Muscle layer of colon (tissue), 2 donors: ENCODE results near the gene RAB11FIP4.

ENCODE experiments used
- H3K27ac ChIP-seq: one replicate; pipeline ENCODE4 v1.7.0; 2013; ENCODE audit warnings: low read depth, mild to moderate bottlenecking, low read length, moderate library complexity
- H3K27me3 ChIP-seq, 2 donors: one replicate each; pipeline ENCODE4 v1.7.0; 2013; ENCODE audit warnings: low read length in 2 of 2, mild to moderate bottlenecking in 2 of 2; ENCODE audit not compliant: insufficient read depth in 2 of 2, control insufficient read depth in 1 of 2
- H3K36me3 ChIP-seq: one replicate; pipeline ENCODE4 v1.7.0; 2013; ENCODE audit warnings: mild to moderate bottlenecking, low read length; ENCODE audit not compliant: insufficient read depth
- H3K4me1 ChIP-seq: one replicate; pipeline ENCODE4 v1.7.0; 2013; ENCODE audit warnings: mild to moderate bottlenecking, low read length; ENCODE audit not compliant: insufficient read depth
- H3K4me3 ChIP-seq, 2 donors: one replicate each; pipeline ENCODE4 v1.7.0; 2013; ENCODE audit warnings: low read length in 2 of 2, low read depth in 1 of 2, mild to moderate bottlenecking in 1 of 2, moderate library complexity in 1 of 2
- H3K9ac ChIP-seq: one replicate; pipeline ENCODE4 v1.7.0; 2013; ENCODE audit warnings: low read length
- H3K9me3 ChIP-seq: one replicate; pipeline ENCODE4 v1.7.0; 2013; ENCODE audit warnings: mild to moderate bottlenecking, low read length
- donor health status: abdominal sarcoma.
- donor health status: Adenocarcinoma of cecum.

Gene RAB11FIP4

DNA sequence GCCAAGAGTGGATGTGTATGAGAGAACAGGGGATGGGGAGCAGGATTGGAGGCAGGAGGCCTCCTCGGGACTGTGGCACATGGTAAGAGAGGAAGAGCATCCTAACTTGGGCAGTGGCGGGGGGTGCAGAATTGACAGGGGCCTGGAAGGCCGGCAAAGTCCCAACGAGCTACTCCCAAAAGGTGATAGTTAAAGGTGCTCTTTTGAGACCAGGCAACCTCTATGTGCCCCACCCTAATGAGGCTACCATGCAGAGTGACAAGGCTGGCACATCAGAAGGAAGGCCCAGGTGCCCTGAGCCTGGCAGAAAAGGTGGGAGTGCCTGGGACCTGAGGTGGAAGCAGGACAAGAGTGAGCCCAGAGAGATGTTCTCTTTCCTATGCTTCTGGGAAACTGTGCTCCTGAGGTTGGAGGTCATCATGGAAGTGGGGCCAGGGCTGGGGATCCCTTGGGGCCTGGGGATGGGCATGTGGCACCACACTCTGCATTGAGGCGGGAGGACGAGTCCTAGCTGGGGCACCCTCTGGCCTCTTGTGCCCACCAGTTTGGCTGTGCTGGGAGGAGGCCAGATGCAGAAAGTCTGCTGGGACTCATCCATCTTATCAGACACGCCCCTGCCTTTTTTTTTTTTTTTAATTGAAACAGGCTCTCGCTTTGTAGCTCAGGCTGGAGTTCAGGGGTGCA lies 5.9 kb downstream of the RAB11FIP4 start:
- Histone ChIP-seq H3K9ac (no peak overlapping the region), H3K9me3 (no peaks in the 10 kb centered on the region), H3K27ac (no peak overlapping the region), H3K27me3 (peaks cover 12 to 21% of the 10 kb centered on the region in 2 donors), H3K4me3 (no peak overlapping the region), H3K36me3 (no peaks in the 10 kb centered on the region), H3K4me1 (peaks cover 4% of the 10 kb centered on the region)

DNA sequence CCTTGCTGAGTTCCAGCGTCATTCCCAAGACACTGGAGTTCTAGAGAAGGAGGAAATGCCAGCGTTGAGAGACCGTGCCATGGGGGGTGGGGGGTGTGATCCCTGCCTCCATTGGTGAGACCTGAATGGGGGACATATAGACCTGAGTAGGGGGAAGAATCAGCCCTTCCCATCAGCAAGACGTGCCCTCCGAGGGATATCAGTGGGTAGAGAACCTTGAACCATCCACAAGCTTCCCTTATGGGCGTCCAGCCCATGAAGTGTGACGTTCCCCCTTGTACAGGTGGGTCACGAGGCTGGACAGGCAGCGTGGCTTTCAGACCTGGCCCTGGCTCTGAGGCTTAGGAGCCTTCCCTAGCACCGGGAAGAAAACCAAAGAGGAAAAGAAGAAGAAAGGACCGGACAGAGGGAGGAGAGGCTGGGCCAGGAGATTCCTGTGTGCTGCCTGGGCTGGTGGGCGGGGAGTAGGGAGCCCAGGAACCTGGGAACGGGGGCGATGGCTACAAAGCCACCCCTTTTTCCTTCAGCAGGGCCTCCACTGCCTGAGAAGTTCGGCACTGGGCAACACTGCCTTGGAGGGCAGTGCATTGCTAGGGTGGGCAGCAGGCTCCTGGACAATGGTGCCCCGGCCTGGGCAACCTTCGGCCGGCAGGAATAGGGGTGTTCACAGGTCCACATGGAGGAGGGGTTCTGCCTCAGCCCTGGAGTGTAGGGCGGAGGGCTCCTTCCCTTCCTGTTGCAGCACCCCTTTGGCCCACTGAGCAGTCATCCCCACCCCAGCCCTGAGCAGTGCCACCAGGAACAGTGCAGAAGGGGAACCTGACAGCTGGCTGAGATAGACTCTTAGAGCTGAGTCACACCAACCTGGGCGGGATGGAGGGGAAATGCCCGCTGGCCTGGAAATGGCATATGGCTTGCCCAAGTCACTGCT lies 7.2 kb downstream of the RAB11FIP4 start:
- Histone ChIP-seq H3K9me3 (no peaks in the 10 kb centered on the region), H3K27me3 (peaks cover 7 to 8% of the 10 kb centered on the region in 2 donors), H3K27ac (no peak overlapping the region), H3K36me3 (no peaks in the 10 kb centered on the region), H3K9ac (no peak overlapping the region), H3K4me1 (no peaks in the 10 kb centered on the region), H3K4me3 (no peak overlapping the region)

DNA sequence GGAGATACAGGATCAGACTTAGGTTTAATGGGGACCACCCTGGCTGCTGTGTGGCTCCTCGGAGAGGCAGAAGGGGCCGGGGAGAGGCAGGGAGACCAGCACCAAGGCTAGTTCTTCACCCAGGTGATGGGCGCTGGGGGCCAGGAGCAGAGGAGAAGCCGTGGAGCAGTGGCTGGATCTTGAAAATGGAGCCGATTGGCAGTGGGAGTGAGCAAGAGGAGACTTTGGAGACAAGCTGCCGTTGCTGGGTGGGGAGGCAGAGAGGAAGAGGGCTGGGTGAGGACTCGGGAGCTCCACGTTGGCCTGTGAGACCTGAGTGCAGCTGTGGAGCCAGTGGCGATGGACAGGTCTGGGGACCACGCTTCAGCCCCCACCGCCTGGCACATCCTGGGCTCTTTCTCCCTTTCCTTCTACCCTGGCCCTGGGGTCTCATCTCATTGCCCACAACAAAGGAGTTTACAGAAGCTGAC lies 9.0 kb downstream of the RAB11FIP4 start:
- Histone ChIP-seq H3K9me3 (no peaks in the 10 kb centered on the region), H3K9ac (no peak overlapping the region), H3K4me1 (no peaks in the 10 kb centered on the region), H3K27ac (no peak overlapping the region), H3K36me3 (no peaks in the 10 kb centered on the region), H3K4me3 (no peak overlapping the region), H3K27me3 (no peaks in the 10 kb centered on the region)

DNA sequence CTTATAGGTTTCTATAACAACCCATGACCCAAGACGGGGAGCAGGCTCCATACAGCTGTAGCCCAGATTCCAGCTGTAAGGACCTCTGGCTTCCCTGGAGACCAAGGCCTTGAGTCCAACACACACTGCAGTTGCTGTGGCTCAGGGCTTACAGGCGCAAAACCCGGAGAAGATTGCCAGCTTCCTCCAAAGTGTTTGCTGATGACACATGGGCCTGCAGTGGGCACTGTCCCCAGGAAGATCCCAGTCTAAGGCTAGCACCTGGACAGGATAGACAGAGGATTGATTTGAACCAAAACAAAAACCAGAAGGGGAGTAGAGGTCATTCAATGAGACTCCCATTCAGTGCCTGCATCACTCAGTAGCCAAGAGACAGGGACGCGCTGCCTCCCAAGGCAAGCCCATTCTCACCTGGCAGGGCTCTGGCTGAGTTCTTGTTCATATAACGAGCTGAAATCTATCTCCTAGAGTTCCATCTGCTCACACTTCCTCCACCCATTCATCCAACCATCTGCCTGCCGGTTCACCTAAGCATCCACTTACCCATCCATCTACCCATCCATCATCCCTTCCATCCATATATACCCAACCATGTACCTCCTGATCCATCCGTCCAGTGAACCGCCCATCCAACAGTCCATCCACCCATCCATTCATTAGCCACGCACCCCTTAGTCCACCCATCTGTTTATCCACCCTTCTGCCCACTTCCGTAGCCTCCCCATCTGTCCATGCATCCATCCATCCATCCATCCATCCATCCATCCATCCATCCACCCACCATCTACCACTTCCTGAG lies 10.2 kb downstream of the RAB11FIP4 start:
- no peaks in the 10 kb centered on the region for H3K27me3 ChIP-seq
- H3K36me3 ChIP-seq: no peaks in the 10 kb centered on the region
- H3K9me3 ChIP-seq: no peaks in the 10 kb centered on the region
- H3K27ac ChIP-seq: no peak overlapping the region
- H3K9ac ChIP-seq: no peak overlapping the region
- H3K4me3 ChIP-seq: no peak overlapping the region
- H3K4me1 ChIP-seq: no peaks in the 10 kb centered on the region

DNA sequence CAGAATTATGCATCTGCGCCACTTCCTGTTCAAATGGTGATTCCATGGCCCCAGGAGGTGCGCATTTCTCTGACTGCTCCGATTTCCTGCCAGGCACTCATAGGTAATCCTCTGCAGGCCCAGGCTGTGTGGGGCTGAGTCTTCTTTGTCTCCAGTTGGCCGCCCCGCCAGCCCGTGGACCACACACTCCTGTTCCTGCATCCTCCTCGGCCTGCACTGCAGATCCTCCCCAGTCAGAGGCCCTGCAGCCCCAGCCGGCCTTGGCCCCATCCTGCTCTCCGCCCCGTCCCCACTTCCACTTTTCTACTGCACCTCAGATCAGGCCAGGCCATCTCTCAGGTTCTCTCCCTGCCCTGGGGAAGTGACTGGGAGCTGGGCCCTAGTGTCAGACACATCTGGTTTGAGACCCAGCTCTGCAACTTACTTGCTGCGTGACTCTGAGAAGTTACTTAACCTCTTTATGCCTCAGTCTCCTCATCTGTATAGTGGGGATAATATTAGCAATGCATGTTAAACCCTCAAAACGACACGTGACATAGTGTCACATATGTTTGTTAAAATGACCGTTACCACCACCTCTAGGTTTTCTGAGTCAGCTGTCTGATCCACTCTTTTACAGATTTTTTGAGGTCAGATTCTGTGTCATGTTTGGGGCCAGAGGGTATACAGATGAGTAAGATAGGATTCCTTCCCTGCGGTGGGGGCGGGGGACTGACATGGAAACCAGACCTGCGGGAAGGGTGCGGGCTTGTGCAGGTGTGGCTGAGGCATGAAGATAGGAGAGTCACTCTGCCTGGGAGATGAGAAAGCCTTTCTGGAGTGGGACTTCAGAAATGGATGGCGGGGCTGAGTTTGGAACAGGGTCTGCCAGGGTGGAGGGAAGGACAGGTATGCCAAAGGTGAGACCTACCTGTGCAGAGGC lies 12.8 kb downstream of the RAB11FIP4 start:
- Histone ChIP-seq H3K9me3 (no peaks in the 10 kb centered on the region), H3K36me3 (no peaks in the 10 kb centered on the region), H3K27me3 (no peaks in the 10 kb centered on the region), H3K4me3 (no peak overlapping the region), H3K9ac (no peak overlapping the region), H3K4me1 (no peaks in the 10 kb centered on the region), H3K27ac (no peak overlapping the region)

DNA sequence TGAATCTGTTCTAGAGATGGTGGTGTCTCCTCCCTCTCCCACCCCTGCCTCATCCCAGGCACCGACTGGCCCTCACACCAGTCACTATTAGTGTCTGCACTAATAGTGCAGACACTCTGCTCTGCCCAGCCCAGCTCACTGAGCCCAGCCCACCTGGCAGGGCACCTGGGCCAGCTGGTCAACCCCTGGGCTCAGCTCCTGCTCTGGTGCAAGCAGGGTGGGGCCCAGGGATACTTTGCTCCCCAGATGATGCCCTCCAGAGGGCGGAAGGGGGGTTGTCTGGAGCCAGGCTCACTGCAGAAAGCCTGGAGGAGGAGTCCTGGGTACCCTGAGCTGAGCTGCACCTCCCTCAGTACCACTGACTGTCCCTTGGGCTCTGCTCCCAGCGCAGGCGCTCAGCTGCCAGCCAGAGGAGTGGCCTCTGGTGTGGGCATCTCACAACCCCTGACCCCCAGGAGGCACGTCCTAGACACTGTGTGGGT lies 14.5 kb downstream of the RAB11FIP4 start:
- Histone ChIP-seq H3K36me3 (no peaks in the 10 kb centered on the region), H3K27me3 (no peaks in the 10 kb centered on the region), H3K4me1 (no peaks in the 10 kb centered on the region), H3K27ac (no peak overlapping the region), H3K4me3 (no peak overlapping the region), H3K9me3 (no peaks in the 10 kb centered on the region), H3K9ac (no peak overlapping the region)

DNA sequence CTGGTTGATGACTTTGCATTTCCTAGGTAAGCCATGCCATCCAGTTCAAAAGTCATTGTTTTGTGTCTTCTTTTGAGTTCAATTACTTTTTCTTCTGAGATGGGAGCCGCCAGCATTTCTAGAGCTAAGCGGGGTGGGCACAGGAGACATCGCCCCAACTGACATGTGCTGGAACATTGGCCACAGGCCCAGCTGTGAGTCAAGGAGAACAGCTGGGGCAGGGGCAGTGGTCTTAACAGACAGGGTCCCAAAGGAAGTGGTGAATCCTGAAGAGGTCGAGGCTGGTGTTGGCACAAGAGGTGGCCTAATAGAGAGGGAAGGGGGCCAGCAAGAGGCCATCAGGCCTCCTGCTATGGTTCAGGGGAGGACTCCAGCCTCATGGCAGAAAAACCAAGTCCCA lies 17.1 kb downstream of the RAB11FIP4 start:
- no peaks in the 10 kb centered on the region for H3K9me3 ChIP-seq
- no peaks in the 10 kb centered on the region for H3K4me1 ChIP-seq
- no peaks in the 10 kb centered on the region for H3K27me3 ChIP-seq
- no peaks in the 10 kb centered on the region for H3K36me3 ChIP-seq
- no peak overlapping the region for H3K9ac ChIP-seq
- no peak overlapping the region for H3K27ac ChIP-seq
- no peak overlapping the region for H3K4me3 ChIP-seq

DNA sequence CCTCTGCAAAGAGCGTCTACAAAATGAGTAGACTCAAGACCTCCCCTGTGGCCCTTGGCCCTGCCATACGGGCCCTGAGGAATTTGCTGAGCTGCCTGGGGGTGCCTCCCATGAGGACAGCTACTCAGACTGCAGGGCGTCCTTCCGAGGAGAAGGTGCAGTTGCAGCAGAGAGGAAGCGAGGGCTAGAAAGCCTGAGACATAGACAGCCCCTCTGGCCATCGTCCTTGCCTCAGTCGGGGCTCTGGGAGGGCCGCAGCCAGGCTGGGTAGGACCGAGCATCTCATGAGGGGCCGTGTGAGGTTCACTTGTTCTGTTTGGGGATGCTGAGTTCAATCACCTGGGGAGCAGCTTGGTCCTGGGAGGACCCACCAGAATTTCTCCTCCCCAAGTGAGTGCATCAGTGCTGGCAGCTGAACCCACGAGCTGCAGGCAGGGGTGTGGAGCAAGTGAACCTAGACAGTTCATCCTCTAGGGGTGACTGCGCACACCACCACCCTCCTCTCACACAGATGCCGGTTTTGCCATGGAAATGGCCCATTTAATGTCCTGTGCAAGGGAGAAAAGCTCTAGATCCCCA lies 20.3 kb downstream of the RAB11FIP4 start:
- H3K27me3 ChIP-seq: no peaks in the 10 kb centered on the region
- H3K27ac ChIP-seq: no peak overlapping the region
- H3K9ac ChIP-seq: no peak overlapping the region
- H3K9me3 ChIP-seq: no peaks in the 10 kb centered on the region
- no peaks in the 10 kb centered on the region for H3K36me3 ChIP-seq
- no peaks in the 10 kb centered on the region for H3K4me1 ChIP-seq
- no peak overlapping the region for H3K4me3 ChIP-seq

DNA sequence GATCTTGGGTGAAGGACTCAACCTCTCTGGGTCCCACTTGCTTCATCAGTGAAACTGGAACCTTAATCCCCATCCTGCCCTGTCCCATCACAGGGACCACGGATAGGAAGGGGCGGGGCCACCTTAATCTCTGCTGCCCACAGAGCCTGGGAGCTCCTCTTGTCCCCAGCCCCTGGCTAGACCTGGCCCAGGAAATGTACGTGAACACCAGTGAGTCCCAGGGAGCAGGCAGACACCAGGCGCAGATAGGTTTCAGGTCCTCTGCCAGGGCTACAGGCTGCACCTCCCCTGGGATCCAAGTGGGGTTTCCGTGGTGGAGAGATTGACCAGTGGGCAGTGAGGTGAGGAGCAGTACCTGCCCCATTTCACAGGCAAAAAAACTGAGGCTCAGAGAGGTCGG lies 21.0 kb downstream of the RAB11FIP4 start:
- Histone ChIP-seq H3K9ac (no peak overlapping the region), H3K27ac (no peak overlapping the region), H3K4me3 (no peak overlapping the region), H3K27me3 (no peaks in the 10 kb centered on the region), H3K36me3 (no peaks in the 10 kb centered on the region), H3K9me3 (no peaks in the 10 kb centered on the region), H3K4me1 (no peaks in the 10 kb centered on the region)

DNA sequence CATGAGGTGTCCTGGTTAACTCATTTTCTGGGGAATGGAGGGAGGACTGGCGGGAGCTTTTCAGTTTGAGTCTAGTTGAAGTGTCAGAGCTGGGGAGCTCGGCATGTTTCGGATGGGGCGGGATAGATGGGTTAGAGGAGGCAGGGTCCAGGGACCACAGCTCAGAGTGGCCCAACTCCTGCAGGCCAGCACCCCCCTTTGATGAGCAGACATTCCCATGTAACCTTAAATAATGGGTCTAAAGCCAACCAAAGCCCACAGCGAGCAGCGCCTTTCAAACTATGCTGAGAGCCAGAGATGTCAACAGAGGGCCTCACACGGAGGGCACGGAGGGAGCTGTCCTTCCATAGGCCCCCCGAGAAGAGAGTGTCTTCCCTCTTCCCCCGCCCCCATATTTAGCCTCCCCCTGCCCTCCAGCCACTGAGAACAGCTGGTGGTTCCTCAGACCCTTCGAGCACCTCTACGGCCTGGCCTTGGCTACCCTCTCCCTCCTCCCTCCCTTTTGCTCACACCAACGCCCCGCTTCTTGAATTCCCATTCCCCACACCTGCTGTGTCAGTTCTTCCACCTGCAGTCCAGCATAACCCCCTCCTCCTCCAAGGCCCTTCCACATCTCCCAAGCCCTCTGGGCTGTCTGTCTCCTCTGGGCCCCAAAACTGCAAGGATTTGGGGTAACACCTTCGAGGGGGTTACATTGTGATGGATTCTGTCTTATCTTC lies 21.8 kb downstream of the RAB11FIP4 start:
- Histone ChIP-seq H3K9ac (no peak overlapping the region), H3K9me3 (no peaks in the 10 kb centered on the region), H3K36me3 (no peaks in the 10 kb centered on the region), H3K27ac (no peak overlapping the region), H3K4me3 (no peak overlapping the region), H3K4me1 (no peaks in the 10 kb centered on the region), H3K27me3 (no peaks in the 10 kb centered on the region)
